SK-N-SH (cell line): ENCODE measurements around the gene LRRC75A. TPM values are rescaled to one million over a fixed set of nuclear protein-coding genes. Genes with fewer than 3 reads are reported as not detected.

Source experiments
- CTCF ChIA-PET: fragments of 300-600, 350-600 bp; formaldehyde crosslinking; extraction: SDS; loops from one replicate; lab custom pipeline; 2021; lab: Yijun Ruan, JAX
- POLR2A ChIA-PET: fragments of 350-600 bp; sonication (Branson Sonifier 250); formaldehyde crosslinking; extraction: SDS; loops from one replicate; lab custom pipeline; 2020; ENCODE audit warnings: antibody characterized with exemption, inconsistent platforms; lab: Yijun Ruan, JAX
- DNase-seq: peaks from one replicate; pipeline ENCODE4 v3.0.0; 2012
- H2AFZ ChIP-seq: fragments of 200-600 bp; sonication (generic); 2 replicates; pipeline ENCODE4 v1.8.1; 2016; ENCODE audit warnings: antibody characterized with exemption, mild to moderate bottlenecking, low read depth
- H3F3A ChIP-seq: fragments of 200-600 bp; sonication (generic); replicated peaks from 2 replicates; pipeline ENCODE3; 2016; ENCODE audit warnings: antibody characterized with exemption, mild to moderate bottlenecking; ENCODE audit not compliant: insufficient read depth
- H3K27ac ChIP-seq, 2 experiments: fragments of 200-500 bp in 1 of 2; fragments of 200-600 bp in 1 of 2; sonication (Bioruptor generic) in 1 of 2; sonication (generic), shearing (Covaris generic) in 1 of 2; 2 replicates each; pipeline versions ENCODE4 v1.5.1 to v1.6.1; 2014 to 2016; ENCODE audit warnings: low read depth in 2 of 2, inconsistent platforms in 1 of 2, low read length in 1 of 2, mild to moderate bottlenecking in 1 of 2, mixed read lengths in 1 of 2
- H3K27me3 ChIP-seq: fragments of 200-600 bp; sonication (generic), shearing (Covaris generic); 2 replicates; pipeline ENCODE4 v1.6.1; 2016; ENCODE audit warnings: mixed run types; ENCODE audit not compliant: insufficient read depth
- H3K36me3 ChIP-seq, 2 experiments: fragments of 200-500 bp in 1 of 2; fragments of 200-600 bp in 1 of 2; sonication (Bioruptor generic) in 1 of 2; sonication (generic) in 1 of 2; replicated peaks in 1 of 2; 2 replicates each; pipeline versions ENCODE3 to v1.5.1; 2014 to 2016; ENCODE audit warnings: low read length in 1 of 2, mild to moderate bottlenecking in 1 of 2; ENCODE audit not compliant: insufficient read depth in 2 of 2, control insufficient read depth in 1 of 2
- H3K4me1 ChIP-seq, 2 experiments: fragments of 200-500 bp in 1 of 2; fragments of 200-600 bp in 1 of 2; sonication (Bioruptor generic) in 1 of 2; sonication (generic), shearing (Covaris generic) in 1 of 2; 2 replicates each; pipeline versions ENCODE4 v1.5.1 to v1.6.1; 2014 to 2016; ENCODE audit warnings: low read depth in 1 of 2, low read length in 1 of 2, mixed run types in 1 of 2; ENCODE audit not compliant: insufficient read depth in 2 of 2, control insufficient read depth in 1 of 2
- H3K4me2 ChIP-seq: fragments of 200-600 bp; sonication (generic), shearing (Covaris generic); 2 replicates; pipeline ENCODE4 v1.6.1; 2017; ENCODE audit warnings: mixed run types
- H3K4me3 ChIP-seq, 2 experiments: fragments of 200-500 bp in 1 of 2; fragments of 200-600 bp in 1 of 2; sonication (Bioruptor generic) in 1 of 2; sonication (generic), shearing (Covaris generic) in 1 of 2; 2 replicates each; pipeline versions ENCODE4 v1.5.1 to v1.8.1; 2014 to 2016; ENCODE audit warnings: low read depth in 2 of 2, inconsistent platforms in 1 of 2, low read length in 1 of 2, mild to moderate bottlenecking in 1 of 2, mixed read lengths in 1 of 2, moderate library complexity in 1 of 2
- H3K79me2 ChIP-seq: fragments of 200-600 bp; sonication (generic); 2 replicates; pipeline ENCODE4 v1.8.1; 2017; ENCODE audit warnings: mild to moderate bottlenecking; ENCODE audit not compliant: insufficient read depth
- H3K9ac ChIP-seq: fragments of 200-600 bp; sonication (generic); 2 replicates; pipeline ENCODE4 v1.6.1; 2017; ENCODE audit warnings: mixed run types
- H3K9me2 ChIP-seq: fragments of 200-600 bp; sonication (generic); 2 replicates; pipeline ENCODE4 v1.6.1; 2017; ENCODE audit warnings: mixed run types
- H3K9me3 ChIP-seq: fragments of 200-600 bp; sonication (generic); 2 replicates; pipeline ENCODE4 v1.6.1; 2017; ENCODE audit warnings: mixed run types, mild to moderate bottlenecking, moderate library complexity
- H4K20me1 ChIP-seq: fragments of 200-600 bp; sonication (generic); 2 replicates; pipeline ENCODE4 v1.6.1; 2017; ENCODE audit warnings: mild to moderate bottlenecking, mixed run types; ENCODE audit not compliant: insufficient read depth
- EZH2phosphoT487 ChIP-seq: fragments of 200-600 bp; sonication (generic); IDR thresholded peaks from 2 replicates; pipeline ENCODE4 v1.6.1; 2017; ENCODE audit warnings: low read depth, mixed run types, mild to moderate bottlenecking, antibody characterized with exemption, moderate library complexity, borderline replicate concordance
- FOSL2 ChIP-seq: IDR thresholded peaks from 2 replicates; pipeline ENCODE4 v1.4.0; 2012; ENCODE audit warnings: low read depth, mild to moderate bottlenecking, moderate library complexity, borderline replicate concordance
- FOXJ3 ChIP-seq: sonication (generic); formaldehyde crosslinking; IDR thresholded peaks from 2 replicates; pipeline ENCODE4 v1.5.1; 2020; ENCODE audit warnings: mild to moderate bottlenecking, missing genetic modification reagents
- FOXM1 ChIP-seq: IDR thresholded peaks from 2 replicates; pipeline ENCODE4 v1.4.0; 2012; ENCODE audit warnings: low read depth, mild to moderate bottlenecking
- MEF2A ChIP-seq: IDR thresholded peaks from 2 replicates; pipeline ENCODE4 v1.4.0; 2012; ENCODE audit warnings: low read depth, borderline replicate concordance
- POLR2AphosphoS5 ChIP-seq: IDR thresholded peaks from 2 replicates; pipeline ENCODE4 v1.6.1; 2012; ENCODE audit warnings: low read depth, low read length
- RAD21 ChIP-seq: IDR thresholded peaks from 2 replicates; pipeline ENCODE4 v1.6.1; 2012; ENCODE audit warnings: mild to moderate bottlenecking, low read length
- RCOR1 ChIP-seq: fragments of 150-350 bp; IDR thresholded peaks from 2 replicates; pipeline ENCODE4 v1.6.1; 2017; ENCODE audit warnings: antibody characterized with exemption, low read length
- REST ChIP-seq: IDR thresholded peaks from 2 replicates; pipeline ENCODE4 v1.6.1; 2012; ENCODE audit warnings: mild to moderate bottlenecking, low read depth, low read length, moderate library complexity
- RXRA ChIP-seq: IDR thresholded peaks from 2 replicates; pipeline ENCODE4 v1.4.0; 2012; ENCODE audit warnings: low read depth, mild to moderate bottlenecking, borderline replicate concordance
- TAF1 ChIP-seq: IDR thresholded peaks from 2 replicates; pipeline ENCODE4 v1.6.1; 2012; ENCODE audit warnings: low read depth, mild to moderate bottlenecking, low read length, moderate library complexity, borderline replicate concordance
- USF2 ChIP-seq: fragments of 150-350 bp; IDR thresholded peaks from 2 replicates; pipeline ENCODE4 v1.6.1; 2017; ENCODE audit warnings: antibody characterized with exemption, low read length, low read depth, borderline replicate concordance
- ZBTB33 ChIP-seq: IDR thresholded peaks from 2 replicates; pipeline ENCODE4 v1.4.0; 2012; ENCODE audit warnings: low read depth, borderline replicate concordance
- WGBS: methylation state at CpG from one replicate; pipeline ENCODE4 v1.1.6; 2017; ENCODE audit warnings: low lambda C conversion rate; 5-methylcytosine and 5-hydroxymethylcytosine counted together
- polyA plus RNA-seq, 3 experiments: library from polyadenylated mRNA; depleted of rRNA; stranded (reverse); fragments of >200 nt; gene quantifications; 2 replicates each; pipeline ENCODE4 v1.2.3, GENCODE V29; 2012
- TF ChIP-seq, protein P1 (sequence below): IDR thresholded peaks from 2 replicates; pipeline ENCODE4; 2012

LRRC75A gene
- polyA plus RNA-seq, 1 of the 3 experiments (the other 2 are of a cell fraction), result 1.2 TPM

- Histone ChIP-seq H3K4me3 (no peak overlapping the region), H3K9me3 (no peaks in the 10 kb centered on the region), H3K79me2 (no peaks in the 10 kb centered on the region), H2AFZ (no peak overlapping the region), H4K20me1 (no peaks in the 10 kb centered on the region), H3K36me3 (no peaks in the 10 kb centered on the region), H3F3A (no peaks in the 10 kb centered on the region), H3K9me2 (no peaks in the 10 kb centered on the region), H3K4me1 (peaks cover 5% of the 10 kb centered on the region in 2 experiments; a peak in 1 of 4 replicates), H3K4me2 (no peak overlapping the region), H3K27me3 (no peaks in the 10 kb centered on the region), H3K9ac (no peak overlapping the region), H3K27ac (no peak overlapping the region)
- DNase-seq, result no peak
- POLR2A ChIA-PET, result no interaction called here
- TF ChIP-seq RCOR1 (no peak), USF2 (no peak), REST (no peak), FOXM1 (no peak), RAD21 (no peak), FOXJ3 (CRISPR knock-in tag) (no peak), EZH2phosphoT487 (no peak), MEF2A (no peak), ZBTB33 (no peak), FOSL2 (no peak), POLR2AphosphoS5 (no peak), RXRA (no peak), TAF1 (no peak)
- TF ChIP-seq, protein P1, sequence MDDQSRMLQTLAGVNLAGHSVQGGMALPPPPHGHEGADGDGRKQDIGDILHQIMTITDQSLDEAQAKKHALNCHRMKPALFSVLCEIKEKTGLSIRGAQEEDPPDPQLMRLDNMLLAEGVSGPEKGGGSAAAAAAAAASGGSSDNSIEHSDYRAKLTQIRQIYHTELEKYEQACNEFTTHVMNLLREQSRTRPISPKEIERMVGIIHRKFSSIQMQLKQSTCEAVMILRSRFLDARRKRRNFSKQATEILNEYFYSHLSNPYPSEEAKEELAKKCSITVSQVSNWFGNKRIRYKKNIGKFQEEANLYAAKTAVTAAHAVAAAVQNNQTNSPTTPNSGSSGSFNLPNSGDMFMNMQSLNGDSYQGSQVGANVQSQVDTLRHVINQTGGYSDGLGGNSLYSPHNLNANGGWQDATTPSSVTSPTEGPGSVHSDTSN, result no peak
- CTCF ChIA-PET, result interaction anchor here (1.4 to 33.3 kb wide), 2 partner anchors 9 to 60 kb away, joined by 4 to 746 read pairs; no protein-coding TSS in a partner anchor
- 86% methylated on average over 6 of the region's 6 CpGs for WGBS
Measured at GRCh38 chr17:16513873-16514272, 21.9 kb upstream of the LRRC75A start.
